ENCODE data around the gene COBL. TPM values are rescaled to one million over a fixed set of nuclear protein-coding genes. Genes with fewer than 3 reads are reported as not detected.

Gene COBL
- total and polyA plus RNA-seq, 2 of the 8 experiments (the other 6 are each of a cell fraction or from before 2014, with no cell fraction given) = 13.8 to 40.4 TPM

- H3K14ac ChIP-seq (ENCODE audit: insufficient read length) = no peak overlapping the region
- no peaks in the 10 kb centered on the region for H3K79me2 ChIP-seq (ENCODE audit: control insufficient read depth in 1 of 2, insufficient read depth in 2 of 2, low read length in 2 of 2)
- WGBS, 2 experiments (ENCODE audit: extremely low coverage in 1 of 2, insufficient coverage in 1 of 2, insufficient read length in 1 of 2, insufficient replicate concordance in 2 of 2, low coverage in 1 of 2, low lambda C conversion rate in 2 of 2, missing lambda C conversion rate in 1 of 2) = 88% methylated on average over 5 of the region's 5 CpGs; no CpG with 5 or more reads in 1 of the 2 experiments
- H2BK12ac ChIP-seq (ENCODE audit: low read depth, low read length) = no peak overlapping the region
- ChIA-PET CTCF (ENCODE audit: partially characterized antibody) (interaction anchor here (0.7 to 7.3 kb wide), 9 partner anchors 11 to 163 kb away, joined by 3 to 42 read pairs (median 4); no protein-coding TSS in a partner anchor), POLR2A (ENCODE audit: partially characterized antibody) (interaction anchor here (0.6 to 2.3 kb wide), 2 partner anchors 24 to 93 kb away, joined by 3 to 16 read pairs; no protein-coding TSS in a partner anchor)
- H3K23ac ChIP-seq (ENCODE audit: insufficient read length) = no peak overlapping the region
- no peak overlapping the region for H3K27ac ChIP-seq (ENCODE audit: low read depth, low read length)
- no peak overlapping the region for H2BK20ac ChIP-seq (ENCODE audit: low read length)
- TF ChIP-seq EP300 (IDR thresholded peaks at IDR 0.05; ENCODE audit: borderline replicate concordance in 1 of 2, low read depth in 2 of 2, low read length in 2 of 2) (no peak), POU5F1 (IDR thresholded peaks at IDR 0.05; ENCODE audit: low read depth, low read length) (no peak), CTCF (IDR thresholded peaks at IDR 0.05; ENCODE audit: control extremely low read depth in 1 of 3, insufficient read depth in 1 of 3, low read depth in 1 of 3, low read length in 3 of 3) (no peak), RBBP5 (IDR thresholded peaks at IDR 0.05; ENCODE audit: borderline replicate concordance, low read depth, low read length) (no peak), CTBP2 (IDR thresholded peaks at IDR 0.05; ENCODE audit: borderline replicate concordance, insufficient read depth, insufficient read length, low read length) (no peak), HDAC6 (IDR thresholded peaks at IDR 0.05; ENCODE audit: low read depth, low read length) (no peak), ASH2L (IDR thresholded peaks at IDR 0.05; ENCODE audit: low read length) (no peak), TCF12 (IDR thresholded peaks at IDR 0.05; ENCODE audit: low read depth, low read length) (no peak), SP4 (IDR thresholded peaks at IDR 0.05; ENCODE audit: low read length) (no peak), KDM1A (IDR thresholded peaks at IDR 0.05; ENCODE audit: borderline replicate concordance, low read length) (no peak)
- no peak overlapping the region for H2AFZ ChIP-seq (ENCODE audit: low read length)
- no peak overlapping the region for H2BK5ac ChIP-seq (ENCODE audit: low read depth, low read length)
- no peak overlapping the region for H3K4me3 ChIP-seq (ENCODE audit: extremely low read depth in 1 of 4, insufficient read depth in 2 of 4, low read depth in 3 of 4, low read length in 4 of 4)
- no peak overlapping the region for H3K4me2 ChIP-seq (ENCODE audit: insufficient read depth in 1 of 2, low read depth in 2 of 2, low read length in 2 of 2)
- H3K4ac ChIP-seq (replicated peaks; ENCODE audit: insufficient read length, low read depth, low read length) = no peak overlapping the region
- no peaks in the 10 kb centered on the region; a peak in 1 of 7 replicates for H3K27me3 ChIP-seq (replicated peaks in 1 of 4; ENCODE audit: control insufficient read depth in 3 of 4, extremely low read depth in 1 of 4, insufficient read depth in 3 of 4, low read length in 3 of 4)
- no peaks in the 10 kb centered on the region for H3K9me3 ChIP-seq (ENCODE audit: insufficient read depth in 2 of 2, low read depth in 1 of 2, low read length in 1 of 2)
- H2BK120ac ChIP-seq (replicated peaks; ENCODE audit: low read depth, low read length) = no peak overlapping the region
- H3K79me1 ChIP-seq (ENCODE audit: low read depth, low read length) = no peaks in the 10 kb centered on the region
- no peak overlapping the region for H3K9ac ChIP-seq (replicated peaks in 1 of 4; ENCODE audit: extremely low read depth in 1 of 4, low read depth in 3 of 4, low read length in 3 of 4)
- H4K91ac ChIP-seq (replicated peaks; ENCODE audit: insufficient read length, low read length) = no peak overlapping the region
- no peak overlapping the region for H3K56ac ChIP-seq (replicated peaks; ENCODE audit: insufficient read length, low read depth, low read length)
- H4K5ac ChIP-seq (ENCODE audit: insufficient read length, low read depth, low read length) = no peak overlapping the region
- no peak overlapping the region for H2AK5ac ChIP-seq (ENCODE audit: low read depth, low read length)
- DNase-seq (ENCODE audit: low read depth in 1 of 2, low spot score in 2 of 2) (no peak), FAIRE-seq (no peak)
- no peaks in the 10 kb centered on the region for H3K36me3 ChIP-seq (ENCODE audit: control insufficient read depth in 2 of 4, insufficient read depth in 4 of 4, low read length in 3 of 4)
- H3K4me1 ChIP-seq (replicated peaks in 1 of 4; ENCODE audit: control insufficient read depth in 3 of 4, insufficient read depth in 4 of 4, low read length in 3 of 4) = peaks cover 0 to 3% (median 0%) of the 10 kb centered on the region in 4 experiments; a peak in 3 of 7 replicates
- H3K18ac ChIP-seq (ENCODE audit: extremely low read depth, low read length) = no peak overlapping the region
- H4K8ac ChIP-seq (ENCODE audit: extremely low read depth, insufficient read depth, low read length) = no peak overlapping the region
- H4K20me1 ChIP-seq (replicated peaks in 1 of 2; ENCODE audit: control insufficient read depth in 1 of 2, insufficient read depth in 2 of 2, low read length in 2 of 2) = no peaks in the 10 kb centered on the region
- H3K23me2 ChIP-seq (ENCODE audit: low read depth, low read length) = no peaks in the 10 kb centered on the region
- no peak overlapping the region for H2BK15ac ChIP-seq (ENCODE audit: low read length)
These were observed 35.1 kb upstream of the COBL start for GRCh38 chr7:51351661-51352060.
